Large intestine (tissue), 3 donors: ENCODE data around the gene GRIK5. TPM values are rescaled to one million over a fixed set of nuclear protein-coding genes. Genes with fewer than 3 reads are reported as not detected.

Experiments used
- DNase-seq, 2 donors: peaks; one replicate each; pipeline versions ENCODE4 v3.0.0 to v3.0.0-alpha.2; 2013
- H3K27ac ChIP-seq: one replicate; pipeline ENCODE4 v1.5.1; 2013; ENCODE audit warnings: low read length
- H3K27me3 ChIP-seq: 2 replicates; pipeline ENCODE4 v1.6.1; 2013; ENCODE audit warnings: low read length; ENCODE audit not compliant: control insufficient read depth, insufficient read depth
- H3K36me3 ChIP-seq: 2 replicates; pipeline ENCODE4 v1.6.1; 2013; ENCODE audit warnings: low read length; ENCODE audit not compliant: control insufficient read depth, insufficient read depth
- H3K4me1 ChIP-seq: one replicate; pipeline ENCODE4 v1.6.1; 2013; ENCODE audit warnings: low read length; ENCODE audit not compliant: control insufficient read depth, insufficient read depth
- H3K4me3 ChIP-seq: one replicate; pipeline ENCODE4 v1.5.1; 2013; ENCODE audit warnings: low read length
- H3K9me3 ChIP-seq: one replicate; pipeline ENCODE4 v1.6.1; 2013; ENCODE audit warnings: mild to moderate bottlenecking, low read depth, low read length, moderate library complexity; ENCODE audit not compliant: control insufficient read depth
- WGBS: methylation state at CpG from one replicate; pipeline ENCODE4 v1.1.5; 2013; ENCODE audit warnings: low lambda C conversion rate; ENCODE audit not compliant: insufficient coverage; 5-methylcytosine and 5-hydroxymethylcytosine counted together
- polyA plus RNA-seq: library from polyadenylated mRNA; unstranded; fragments of 120-200 nt; gene quantifications from one replicate; pipeline ENCODE4 v1.2.1, GENCODE V29; 2013

Gene GRIK5
- polyA plus RNA-seq, 1 donor = 4.7 TPM

DNA sequence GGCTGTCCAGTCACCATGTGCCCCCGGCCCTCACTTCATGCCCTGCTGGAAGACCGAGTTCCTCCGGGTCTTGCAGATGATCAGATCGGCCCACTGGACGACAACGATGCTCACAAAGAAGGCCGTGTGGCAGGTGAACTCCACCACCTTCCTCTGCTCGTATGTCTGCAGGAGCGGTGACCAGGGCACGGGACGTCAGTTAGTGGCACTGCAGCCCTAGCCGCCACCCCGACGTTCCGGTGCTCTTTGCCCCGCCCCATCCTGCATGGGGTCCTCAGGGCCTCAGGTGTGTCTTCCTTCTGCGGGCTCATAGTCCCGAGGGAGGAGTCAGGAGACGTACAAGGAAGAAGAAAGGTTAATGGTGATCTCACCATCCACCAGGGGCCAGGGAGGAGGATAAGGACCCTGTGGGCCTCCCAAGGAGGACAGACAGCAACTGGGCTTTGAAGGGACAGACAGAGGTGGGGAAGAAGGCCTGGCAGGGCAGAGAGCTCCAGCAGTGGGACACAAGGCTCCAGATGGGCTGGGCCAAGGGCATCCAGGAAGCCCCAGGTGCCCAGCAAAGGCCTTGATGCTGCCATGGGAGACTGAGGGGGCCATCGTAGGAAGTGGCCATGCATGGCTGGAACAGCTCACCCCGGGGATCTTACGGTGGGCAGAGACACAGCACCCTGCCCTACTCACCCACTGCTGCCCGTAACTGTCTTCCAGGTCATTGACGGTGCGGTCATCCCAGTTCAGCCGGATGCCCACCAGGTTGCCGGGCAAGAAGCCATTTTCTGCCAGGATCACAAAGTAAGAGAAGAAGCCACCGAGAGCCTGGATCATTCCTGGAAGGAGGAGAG, 101.0 kb downstream of the GRIK5 start:
- no peaks in the 10 kb centered on the region for H3K27me3 ChIP-seq
- no peaks in the 10 kb centered on the region for H3K9me3 ChIP-seq
- peak; percentile 84 to 94 for DNase-seq
- peaks cover 8% of the 10 kb centered on the region for H3K4me1 ChIP-seq
- H3K27ac ChIP-seq = peak overlapping the region; percentile 31
- no CpG with 5 or more reads among the region's 28 CpGs for WGBS
- H3K4me3 ChIP-seq = no peak overlapping the region
- no peaks in the 10 kb centered on the region for H3K36me3 ChIP-seq

DNA sequence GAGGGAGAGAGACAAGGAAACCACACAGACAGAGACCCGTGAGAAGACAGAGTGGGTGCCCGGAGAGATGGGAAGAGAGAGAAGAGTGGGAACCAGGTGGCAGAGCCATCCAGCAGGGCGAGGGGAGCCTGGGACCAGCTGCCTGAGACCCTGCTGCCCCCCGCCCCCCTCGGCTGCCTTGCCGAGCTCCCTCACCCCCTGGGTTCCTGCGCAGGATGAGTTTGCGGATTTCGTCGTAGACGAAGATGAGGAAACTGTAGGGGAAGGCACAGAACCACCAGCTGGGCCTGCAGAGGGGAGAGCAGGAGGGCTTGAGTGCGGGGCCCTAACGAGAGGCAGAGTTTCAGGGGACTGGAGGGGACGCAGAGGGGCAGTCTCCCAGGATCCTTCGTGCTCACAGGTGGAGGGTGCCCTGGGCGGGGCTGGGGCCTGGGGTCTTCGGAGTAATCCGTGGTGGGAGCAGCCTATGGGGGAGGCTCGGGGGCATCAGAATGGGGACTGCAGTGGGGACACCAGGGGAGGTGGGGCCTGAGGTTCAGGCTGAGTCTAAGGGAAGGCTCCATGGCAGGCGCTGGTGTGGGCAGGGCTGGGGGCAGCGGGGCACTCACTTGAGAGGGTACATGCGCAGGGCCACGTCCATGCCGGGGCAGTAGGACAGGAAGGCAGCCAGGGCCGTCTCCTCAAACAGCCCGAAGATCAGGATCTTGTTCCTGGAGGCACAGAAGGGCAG, 102.8 kb downstream of the GRIK5 start:
- Histone ChIP-seq H3K27me3 (no peaks in the 10 kb centered on the region), H3K9me3 (no peaks in the 10 kb centered on the region), H3K4me3 (no peak overlapping the region), H3K36me3 (no peaks in the 10 kb centered on the region), H3K27ac (no peak overlapping the region), H3K4me1 (peaks cover 8% of the 10 kb centered on the region)
- no CpG with 5 or more reads among the region's 26 CpGs for WGBS
- no peak for DNase-seq

- H3K9me3 ChIP-seq = no peaks in the 10 kb centered on the region
- 53% methylated on average over 2 of the region's 5 CpGs for WGBS
- no peak overlapping the region for H3K4me3 ChIP-seq
- no peak for DNase-seq
- no peaks in the 10 kb centered on the region for H3K27me3 ChIP-seq
- H3K27ac ChIP-seq = no peak overlapping the region
- H3K36me3 ChIP-seq = no peaks in the 10 kb centered on the region
- H3K4me1 ChIP-seq = peaks cover 8% of the 10 kb centered on the region
Observed at GRCh38 chr19:41965106-41965505, 104.9 kb downstream of the GRIK5 start.

GRCh38 chr19:41960973-41961372, 109.0 kb downstream of the GRIK5 start:
- Histone ChIP-seq H3K4me1 (peaks cover 13% of the 10 kb centered on the region), H3K4me3 (no peak overlapping the region), H3K27ac (no peak overlapping the region), H3K36me3 (peaks cover 3% of the 10 kb centered on the region), H3K9me3 (peaks cover 3% of the 10 kb centered on the region), H3K27me3 (no peaks in the 10 kb centered on the region)
- no CpG with 5 or more reads among the region's 5 CpGs for WGBS
- no peak for DNase-seq

DNA sequence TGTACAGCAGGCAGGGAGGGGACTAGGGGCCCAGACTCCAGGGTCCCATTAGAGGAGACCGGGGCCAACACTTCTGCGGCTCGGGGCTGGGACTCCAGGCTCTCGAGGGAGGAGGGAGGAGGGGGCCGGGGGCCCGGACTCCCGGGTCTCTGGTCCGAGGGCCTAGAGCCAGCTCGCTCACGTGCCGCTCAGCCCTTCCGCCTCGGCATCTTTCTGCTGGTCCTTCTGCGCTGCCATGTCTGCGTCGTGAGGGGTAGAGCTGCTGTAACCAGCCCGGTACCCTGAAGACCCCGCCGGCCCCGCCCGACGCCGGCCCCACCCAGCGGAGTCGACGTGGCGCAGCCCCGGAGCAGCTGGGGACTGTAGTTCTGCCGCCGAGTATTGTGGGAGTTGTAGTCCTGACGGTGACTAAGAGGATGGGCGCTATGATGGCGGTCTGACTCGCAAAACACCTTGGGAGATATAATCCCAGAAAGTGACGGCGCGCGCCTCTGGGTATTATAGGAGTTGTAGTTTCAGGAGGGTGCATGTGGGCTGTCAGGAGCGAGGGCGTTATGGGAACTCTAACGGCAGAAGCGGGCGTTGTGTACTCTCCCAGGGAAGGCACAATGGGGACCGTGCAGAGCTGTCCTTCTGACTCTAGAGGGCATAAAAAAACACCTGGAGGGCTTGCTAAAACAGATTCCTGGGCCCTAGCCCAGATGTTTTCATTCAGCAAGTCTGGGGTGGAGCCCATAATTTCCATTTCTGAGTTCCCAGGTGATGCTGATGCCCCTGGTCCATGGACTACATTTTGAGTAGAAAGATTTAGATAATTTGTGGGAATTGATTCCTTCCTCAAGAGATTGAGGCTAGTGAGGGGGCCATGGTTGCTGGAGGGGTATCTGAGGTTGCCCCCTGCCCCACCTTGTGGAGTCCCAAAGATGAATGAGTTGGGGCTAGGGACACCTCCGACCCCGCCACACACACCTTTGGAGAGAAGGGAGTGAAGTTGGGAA, 110.7 kb downstream of the GRIK5 start, which contains the start of gene RABAC1:
TSS of gene RABAC1 (minus strand) at position 266 of the 998 bp plus-strand sequence. CDS start at position 237, 29 bp downstream.
- H3K27ac ChIP-seq = peak within 1 kb of the TSS; percentile 90
- H3K9me3 ChIP-seq = peaks cover 3% of the 10 kb centered on the region
- DNase-seq = peak; percentile 92 to 96
- H3K27me3 ChIP-seq = no peaks in the 10 kb centered on the region
- peaks cover 13% of the 10 kb centered on the region for H3K4me1 ChIP-seq
- peak within 1 kb of the TSS; percentile 84 for H3K4me3 ChIP-seq
- no CpG with 5 or more reads among the region's 46 CpGs for WGBS
- peaks cover 7% of the 10 kb centered on the region for H3K36me3 ChIP-seq

GRCh38 chr19:41958367-41959055, 111.5 kb downstream of the GRIK5 start:
- WGBS = no CpG with 5 or more reads among the region's 43 CpGs
- DNase-seq = peak; percentile 84 to 93
- Histone ChIP-seq H3K9me3 (peaks cover 3% of the 10 kb centered on the region), H3K4me1 (peaks cover 13% of the 10 kb centered on the region), H3K27ac (peak overlapping the region; percentile 90), H3K27me3 (no peaks in the 10 kb centered on the region), H3K4me3 (peak overlapping the region; percentile 84), H3K36me3 (peaks cover 7% of the 10 kb centered on the region)

DNA sequence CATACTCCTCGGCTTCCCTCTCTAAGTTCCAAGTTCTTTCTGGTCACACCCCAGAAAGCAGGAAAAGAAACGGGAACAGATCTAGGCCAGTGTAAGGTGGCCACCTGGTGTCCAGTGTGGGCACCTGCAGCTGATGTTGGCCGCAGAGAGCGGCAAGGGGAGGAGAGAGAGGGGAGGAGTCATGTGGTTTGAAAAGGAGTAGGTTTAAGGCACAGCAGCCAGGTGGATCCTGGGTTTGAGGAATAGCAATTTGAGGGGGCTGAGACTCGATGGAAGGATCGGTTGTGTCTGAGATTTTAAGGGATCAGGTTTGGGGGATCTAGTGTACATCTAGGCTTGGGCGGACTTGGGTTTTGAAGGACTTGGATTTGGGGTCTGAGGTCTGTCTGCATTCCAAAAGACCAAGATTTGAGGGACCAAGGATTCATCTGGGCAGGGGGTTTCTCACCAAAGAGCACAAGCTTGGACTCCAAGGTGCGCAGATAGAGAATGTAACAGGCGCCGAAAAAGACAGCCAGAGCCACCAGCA, 112.1 kb downstream of the GRIK5 start:
- Histone ChIP-seq H3K4me1 (peaks cover 13% of the 10 kb centered on the region), H3K36me3 (peaks cover 7% of the 10 kb centered on the region), H3K4me3 (peak overlapping the region; percentile 84), H3K27me3 (no peaks in the 10 kb centered on the region), H3K9me3 (peaks cover 3% of the 10 kb centered on the region), H3K27ac (peak overlapping the region; percentile 90)
- DNase-seq = peak; percentile 93 to 95
- WGBS = no CpG with 5 or more reads among the region's 10 CpGs

- Histone ChIP-seq H3K27me3 (no peaks in the 10 kb centered on the region), H3K4me3 (no peak overlapping the region), H3K9me3 (peaks cover 3% of the 10 kb centered on the region), H3K27ac (peak overlapping the region; percentile 53), H3K4me1 (peaks cover 13% of the 10 kb centered on the region), H3K36me3 (peaks cover 7% of the 10 kb centered on the region)
- WGBS = no CpG with 5 or more reads among the region's 11 CpGs
- DNase-seq = peak; percentile 26 to 41
Observed at GRCh38 chr19:41957161-41957837, 112.7 kb downstream of the GRIK5 start.

DNA sequence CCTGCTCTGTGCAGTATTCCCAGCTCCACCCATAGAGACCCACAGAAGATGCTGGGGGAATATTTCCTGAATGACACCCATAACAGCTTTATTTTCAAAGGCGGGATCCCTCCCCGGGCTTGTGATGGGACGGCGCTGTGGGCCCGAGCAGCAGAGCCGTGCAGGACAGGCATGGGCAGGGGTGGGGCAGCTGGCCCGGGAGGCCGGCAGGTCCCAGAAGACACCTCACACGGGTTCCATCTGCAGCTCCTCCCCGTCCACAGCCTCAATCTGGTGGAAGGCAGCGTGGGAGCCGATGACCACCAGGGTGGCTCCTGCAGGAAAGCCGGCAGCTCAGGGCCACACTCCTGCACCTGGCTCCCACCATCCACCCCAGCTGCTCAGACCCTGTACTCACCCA, 113.4 kb downstream of the GRIK5 start:
- no CpG with 5 or more reads among the region's 13 CpGs for WGBS
- Histone ChIP-seq H3K9me3 (peaks cover 3% of the 10 kb centered on the region), H3K36me3 (peaks cover 7% of the 10 kb centered on the region), H3K27ac (no peak overlapping the region), H3K4me1 (peaks cover 13% of the 10 kb centered on the region), H3K4me3 (no peak overlapping the region), H3K27me3 (no peaks in the 10 kb centered on the region)
- DNase-seq = no peak
